ENCODE results near the gene GDA.

GDA gene

DNA sequence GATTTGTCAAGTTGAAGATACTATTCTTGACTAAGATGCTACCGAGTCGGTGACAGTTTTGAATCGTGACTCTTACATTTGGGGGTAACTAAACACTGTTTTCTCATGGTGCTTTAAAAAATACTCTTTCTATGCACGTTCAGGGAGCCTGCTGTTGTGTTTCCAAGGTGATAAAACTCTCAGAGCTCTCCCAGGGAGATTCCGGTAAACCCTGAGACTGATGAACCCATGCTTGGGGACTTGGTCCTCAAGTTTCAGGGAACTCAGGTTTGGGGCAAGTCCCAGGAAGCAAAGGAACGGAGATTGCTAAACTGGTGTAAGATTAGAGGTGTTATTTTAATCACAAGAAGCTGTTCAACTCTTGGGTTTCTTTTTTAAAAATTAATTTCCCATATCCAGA lies 1.4 kb downstream of the GDA start:
- DNase-seq (ENCODE audit: low read depth in 2 of 2), result no peak

DNA sequence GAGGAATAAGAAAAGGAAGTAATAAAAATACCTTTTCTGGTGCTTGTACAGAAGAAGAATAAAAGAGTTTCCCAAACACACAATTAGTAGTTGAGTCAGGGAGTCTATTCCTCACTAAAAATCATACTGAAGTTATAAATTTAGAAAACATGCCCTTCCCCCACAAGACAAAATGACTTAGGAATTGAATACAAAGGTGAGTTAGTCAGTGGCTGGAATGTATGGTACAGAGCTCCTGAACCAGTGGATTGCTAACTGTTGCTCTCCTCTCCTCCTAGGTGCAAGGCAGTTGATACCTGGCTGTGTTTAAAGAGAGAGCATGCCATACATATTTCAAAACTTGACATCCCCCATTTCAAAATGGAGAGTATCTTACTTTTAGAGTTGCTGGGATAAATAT lies 1.9 kb downstream of the GDA start:
- no peak for DNase-seq (ENCODE audit: low read depth in 2 of 2)

DNA sequence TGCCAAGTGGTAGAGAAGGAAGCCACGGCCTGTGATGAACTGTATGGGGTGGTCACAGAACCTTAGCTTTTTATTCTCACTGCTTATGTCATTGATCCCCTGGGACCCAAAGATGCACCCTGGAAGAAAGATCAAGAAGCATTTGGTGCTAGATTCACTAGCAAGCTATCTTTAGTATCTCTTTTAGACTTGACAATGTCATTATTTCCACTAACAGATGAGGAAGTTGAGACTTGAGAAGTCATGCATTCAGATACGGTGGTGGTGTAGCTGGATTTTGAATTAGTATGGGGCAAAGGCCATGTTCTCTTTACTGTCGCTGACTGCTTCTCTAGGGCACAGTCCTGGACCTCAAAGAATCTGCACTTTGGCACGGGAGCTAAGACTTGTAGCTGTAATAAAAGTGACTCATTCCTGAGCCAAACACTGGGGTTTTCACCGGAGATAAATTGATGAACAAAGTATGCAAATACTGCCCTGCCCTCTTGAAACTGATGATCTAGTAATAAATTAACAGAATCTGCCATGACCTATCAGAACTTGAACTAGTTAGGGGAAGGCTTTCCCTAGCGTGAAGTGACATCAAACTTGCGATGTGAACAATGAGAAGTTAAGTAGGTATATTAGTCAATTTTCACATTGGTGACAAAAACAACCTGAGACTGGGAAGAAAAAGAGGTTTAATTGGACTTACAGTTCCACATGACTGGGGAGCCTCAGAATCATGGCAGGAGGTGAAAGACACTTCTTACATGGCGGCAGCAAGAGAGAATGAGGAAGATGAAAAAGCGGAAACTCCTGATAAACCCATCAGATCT lies 5.4 kb downstream of the GDA start:
- DNase-seq (ENCODE audit: low read depth in 2 of 2), result no peak

DNA sequence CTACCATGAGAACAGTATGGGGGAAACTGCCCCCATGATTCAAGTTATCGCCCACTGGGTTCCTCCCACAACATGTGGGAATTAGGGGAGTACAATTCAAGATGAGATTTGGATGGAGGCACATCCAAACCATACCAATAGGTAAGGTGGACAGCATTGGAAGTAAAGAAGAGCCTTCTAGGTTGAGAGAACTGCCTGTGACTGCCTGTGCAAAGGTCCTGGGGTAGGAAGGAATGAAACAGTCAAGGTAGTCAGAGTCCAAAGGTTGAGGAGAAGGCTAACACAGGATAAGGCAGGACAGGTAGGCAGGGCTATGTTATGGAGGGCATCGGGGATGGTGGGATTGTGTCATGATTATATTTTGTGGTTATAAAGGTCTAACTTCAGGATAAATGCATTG lies 6.1 kb downstream of the GDA start:
- no peak for DNase-seq (ENCODE audit: low read depth in 2 of 2)

DNA sequence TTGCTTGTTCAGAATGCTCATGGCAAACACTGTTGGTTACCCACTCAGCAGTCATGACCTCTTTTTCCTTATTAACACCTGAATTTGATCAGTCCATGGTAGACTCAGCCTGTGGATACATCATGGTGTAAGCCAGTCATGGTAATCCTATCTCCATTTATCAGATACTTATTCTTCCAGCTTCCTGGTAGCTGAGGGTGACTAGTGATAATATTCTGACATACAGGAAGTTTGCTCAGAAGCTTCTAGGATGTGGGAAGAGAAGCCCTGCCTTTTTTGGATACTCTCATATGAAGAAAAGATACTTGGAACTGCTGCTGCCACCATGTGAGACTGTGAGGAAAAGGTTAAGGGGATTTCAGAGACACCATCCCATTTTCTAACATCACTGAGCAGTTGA lies 7.3 kb downstream of the GDA start:
- no peak for DNase-seq (ENCODE audit: low read depth in 2 of 2)

DNA sequence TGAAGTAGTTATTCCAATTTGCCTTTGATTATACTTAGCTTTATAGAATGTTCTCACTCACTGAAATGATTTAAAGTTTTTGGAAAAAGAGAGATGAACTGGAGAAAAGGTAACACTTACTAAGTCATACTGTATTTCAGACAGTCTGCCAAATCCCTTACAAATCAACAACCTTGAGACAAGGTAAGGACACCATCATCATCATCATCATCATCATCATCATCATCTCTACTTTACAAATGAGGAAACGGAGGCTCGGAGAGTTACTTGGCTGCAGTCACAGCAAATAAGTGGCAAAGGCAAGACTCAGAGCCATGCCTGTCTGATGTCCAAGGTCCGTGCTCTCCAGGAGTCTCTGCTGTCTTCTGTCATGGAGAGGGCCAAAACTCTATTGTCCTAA lies 9.4 kb downstream of the GDA start:
- no peak for DNase-seq (ENCODE audit: low read depth in 2 of 2)

DNA sequence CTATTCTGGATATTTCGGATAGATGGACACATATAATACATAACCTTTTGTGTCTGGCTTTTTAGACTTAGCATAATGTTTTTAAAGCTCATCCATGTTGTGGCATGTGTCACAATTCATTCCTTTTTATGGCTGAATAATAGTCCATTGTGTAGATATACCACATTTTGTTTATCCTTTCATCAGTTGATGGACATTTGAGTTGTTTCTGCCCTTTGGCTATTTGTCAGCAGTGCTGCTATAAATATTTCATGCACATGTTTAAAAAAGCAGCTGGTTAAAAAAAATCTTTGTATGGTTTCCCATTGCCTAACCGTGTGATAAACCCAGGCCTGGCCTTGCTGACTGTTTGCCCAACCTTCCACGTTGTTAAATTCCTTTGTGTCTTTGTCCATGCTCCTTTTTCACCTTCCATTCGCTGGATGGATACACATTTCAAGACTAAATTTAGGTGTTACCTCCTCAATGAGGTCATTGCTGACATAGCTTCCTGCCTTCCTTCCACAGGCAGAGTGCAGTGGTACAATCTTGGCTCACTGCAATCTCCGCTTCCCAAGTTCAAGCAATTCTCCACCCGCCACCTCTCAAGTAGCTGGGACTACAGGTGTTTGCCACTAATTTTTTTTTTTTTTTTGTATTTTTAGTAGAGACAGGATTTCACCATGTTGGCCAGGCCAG lies 11.3 kb downstream of the GDA start:
- DNase-seq (ENCODE audit: low read depth in 2 of 2), result no peak

DNA sequence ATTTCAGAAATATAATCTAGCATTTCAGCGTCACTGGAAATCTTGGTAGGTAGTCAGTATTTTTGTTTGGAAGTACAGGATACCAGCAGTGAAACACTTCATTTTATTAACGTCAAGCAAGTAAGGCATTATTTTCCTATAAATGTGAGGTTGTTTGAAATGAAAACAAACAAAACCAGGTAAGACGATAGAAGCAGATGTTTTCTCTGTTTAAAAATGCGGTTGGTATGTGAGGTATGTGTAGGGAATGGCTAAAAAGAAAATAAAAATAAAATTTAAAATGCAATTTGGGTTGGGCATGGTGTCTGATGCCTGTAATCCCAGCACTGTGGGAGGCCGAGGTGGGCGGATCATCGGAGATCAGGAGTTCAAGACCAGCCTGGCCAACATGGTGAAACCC lies 16.1 kb downstream of the GDA start:
- no peak for DNase-seq (ENCODE audit: low read depth in 2 of 2)

DNA sequence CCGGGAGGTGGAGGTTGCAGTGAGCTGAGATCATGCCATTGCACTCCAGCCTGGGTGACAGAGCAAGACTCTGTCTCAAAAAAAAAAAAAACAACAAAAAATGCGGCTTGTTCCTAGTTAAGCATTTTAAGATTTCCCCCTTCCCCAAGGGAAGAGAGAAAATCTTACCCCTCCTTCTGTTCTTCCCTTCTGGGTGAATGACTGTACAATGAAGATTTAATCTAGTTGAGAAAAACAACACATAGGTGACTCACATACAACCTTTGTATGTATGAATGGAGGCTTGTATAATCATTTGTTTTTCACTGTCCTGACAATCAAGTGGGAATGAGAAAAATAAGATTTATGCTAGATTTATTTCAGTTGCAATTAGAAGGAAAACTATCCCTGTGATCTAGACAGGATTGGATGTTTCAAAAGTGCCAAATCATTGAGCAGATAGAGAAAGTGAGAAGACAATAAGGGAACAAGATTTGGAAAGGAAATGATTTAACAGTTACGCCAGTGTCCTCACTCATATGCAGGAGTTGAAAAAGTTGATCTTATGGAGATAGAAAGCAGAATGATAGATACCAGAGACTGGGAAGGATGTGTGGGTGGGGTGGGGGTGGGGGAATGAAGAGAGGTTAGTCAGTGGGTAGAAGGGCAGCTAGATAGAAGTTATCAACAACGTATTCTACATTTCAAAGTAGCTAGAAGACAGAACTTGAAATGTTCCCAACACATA lies 16.7 kb downstream of the GDA start:
- DNase-seq (ENCODE audit: low read depth in 2 of 2), result no peak

DNA sequence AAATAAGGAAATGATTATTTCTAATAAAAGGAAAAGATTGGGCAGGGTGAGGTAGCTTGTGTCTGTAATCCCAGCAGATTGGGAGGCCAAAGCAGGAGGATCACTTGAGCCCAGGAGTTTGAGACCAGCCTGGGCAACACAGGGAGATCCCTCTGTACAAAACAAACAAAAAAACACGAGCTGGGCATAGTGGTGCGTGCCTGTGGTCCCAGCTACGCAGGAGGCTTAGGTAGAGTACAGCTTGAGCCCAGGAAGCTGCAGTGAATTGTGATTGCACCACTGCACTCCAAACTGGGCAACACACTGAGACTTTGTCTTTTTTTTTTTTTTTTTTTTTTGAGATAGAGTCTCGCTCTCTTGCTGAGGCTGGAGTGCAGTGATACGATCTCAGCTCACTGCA lies 18.8 kb downstream of the GDA start:
- DNase-seq (ENCODE audit: low read depth in 2 of 2), result no peak

DNA sequence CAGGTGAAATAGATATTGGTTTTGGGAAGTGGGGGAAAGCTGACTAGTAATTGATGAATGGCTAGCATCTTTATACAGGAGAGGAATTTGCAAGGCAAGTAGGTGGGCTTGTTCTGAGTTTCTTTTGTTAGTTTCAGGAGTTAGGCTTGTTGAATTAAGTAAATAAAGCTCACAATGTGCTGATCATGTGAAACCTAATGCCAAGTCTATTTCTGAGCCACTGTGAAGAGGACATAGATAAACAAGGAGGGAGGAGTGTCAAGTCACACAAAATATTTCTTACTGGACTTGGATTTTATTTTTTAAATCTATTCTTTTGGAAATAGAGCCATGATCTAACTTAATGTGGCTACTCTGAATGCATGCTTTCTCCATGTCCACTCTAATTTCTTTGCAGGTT lies 19.9 kb downstream of the GDA start:
- DNase-seq (ENCODE audit: low read depth in 2 of 2), result no peak

DNA sequence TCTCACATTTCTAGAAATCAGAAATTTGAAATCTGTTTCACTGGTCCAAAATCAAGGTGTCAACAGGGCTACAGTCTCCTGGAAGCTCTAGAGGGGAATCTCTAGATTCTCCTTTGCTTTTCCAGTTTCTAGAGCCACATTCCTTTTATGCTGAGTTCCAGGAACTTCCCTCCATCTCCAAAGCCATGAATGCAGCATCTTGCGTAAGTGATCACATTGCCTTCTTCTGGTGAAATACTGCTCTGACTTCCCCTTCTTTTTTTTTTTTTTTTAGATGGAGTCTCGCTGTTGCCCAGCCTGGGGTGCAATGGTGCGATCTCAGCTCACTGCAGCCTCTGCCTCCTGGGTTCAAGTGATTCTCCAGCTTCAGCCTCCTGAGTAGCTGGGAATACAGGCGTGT lies 23.8 kb downstream of the GDA start:
- DNase-seq (ENCODE audit: low read depth in 2 of 2), result no peak

DNA sequence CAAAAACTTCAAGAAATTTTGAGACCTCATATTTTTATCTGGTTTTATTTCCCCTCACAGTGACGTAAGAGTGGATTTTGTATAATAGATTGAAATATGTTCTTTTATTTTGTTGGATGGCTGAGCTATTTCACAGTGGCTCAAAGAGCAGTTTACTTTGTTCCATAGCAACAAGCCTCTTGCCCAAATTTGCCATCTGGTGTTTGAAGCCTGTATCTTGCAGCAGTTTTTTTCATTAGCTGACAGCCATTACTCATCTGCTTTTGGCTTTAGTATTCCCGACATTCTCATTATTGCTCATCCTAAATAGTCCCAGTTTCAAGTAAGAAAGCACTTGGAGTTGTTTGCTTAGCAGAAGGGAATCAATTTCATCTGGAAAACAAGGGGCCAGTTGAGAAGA lies 36.3 kb downstream of the GDA start:
- no peak for DNase-seq (ENCODE audit: low read depth in 2 of 2)

DNA sequence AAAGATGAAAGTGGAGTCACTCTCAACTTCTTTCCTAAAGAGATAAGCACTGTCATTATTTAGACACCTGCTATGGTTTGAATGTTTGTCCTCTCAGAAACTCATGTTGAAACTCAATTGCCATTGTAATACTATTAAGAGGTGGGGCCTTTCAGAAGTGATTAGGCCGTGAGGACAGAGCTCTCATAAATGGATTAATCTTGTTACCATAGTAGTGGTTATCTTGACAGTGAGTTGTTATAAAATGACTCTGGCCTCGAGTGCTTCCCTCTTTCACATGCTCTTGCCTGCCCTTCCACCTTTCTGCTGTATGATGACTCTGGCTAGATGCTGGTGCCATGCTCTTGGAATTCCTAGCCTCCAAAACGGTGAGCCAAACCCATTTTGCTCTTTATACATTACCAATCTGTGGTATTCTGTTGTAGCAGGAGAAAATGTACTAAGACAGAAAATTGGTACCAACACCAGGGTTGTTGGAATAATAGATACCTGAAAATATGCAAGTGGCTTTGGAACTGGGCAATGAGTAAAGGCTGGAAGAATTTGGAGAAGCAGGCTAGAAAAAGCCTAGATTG lies 38.0 kb downstream of the GDA start:
- no peak for DNase-seq (ENCODE audit: low read depth in 2 of 2)

DNA sequence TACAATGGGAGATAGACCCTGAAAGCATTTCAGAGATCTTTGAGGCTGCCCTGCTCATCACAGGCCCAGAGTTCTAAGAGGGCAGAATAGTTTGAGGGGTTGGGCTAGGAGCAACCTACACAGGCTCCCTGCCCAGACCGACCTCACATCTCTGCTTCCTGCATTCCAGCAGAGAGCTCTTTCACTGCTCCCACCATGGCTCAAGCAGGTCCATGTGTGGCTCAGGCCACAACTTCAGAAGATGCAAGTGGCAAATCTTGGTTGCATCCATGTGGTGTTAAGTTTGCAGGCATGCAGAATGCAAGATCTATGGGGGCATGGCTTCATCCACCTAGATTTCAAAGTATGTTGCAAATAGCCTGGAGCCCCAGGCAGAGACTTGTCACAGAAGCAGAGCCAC lies 39.0 kb downstream of the GDA start:
- no peak for DNase-seq (ENCODE audit: low read depth in 2 of 2)

DNA sequence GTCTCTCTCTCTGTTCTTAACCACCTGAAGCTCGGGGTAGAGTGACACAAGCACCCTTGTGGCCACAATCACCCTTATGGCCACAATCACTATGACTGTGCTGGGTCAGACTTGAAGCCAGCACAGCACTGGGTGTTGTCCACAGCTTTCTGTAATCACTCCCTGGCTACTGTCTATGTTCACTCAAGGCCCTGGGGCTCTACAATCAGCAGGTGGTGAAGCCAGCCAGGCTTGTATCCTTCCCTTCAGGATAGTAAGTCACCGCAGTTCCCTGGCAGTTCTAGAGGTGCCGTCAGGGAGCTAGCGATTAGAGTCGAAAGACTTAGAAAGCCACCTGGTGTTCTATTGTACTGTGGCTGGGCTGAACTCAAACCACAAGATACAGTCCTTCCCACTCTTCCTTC lies 44.2 kb downstream of the GDA start:
- no peak for DNase-seq (ENCODE audit: low read depth in 2 of 2)

DNA sequence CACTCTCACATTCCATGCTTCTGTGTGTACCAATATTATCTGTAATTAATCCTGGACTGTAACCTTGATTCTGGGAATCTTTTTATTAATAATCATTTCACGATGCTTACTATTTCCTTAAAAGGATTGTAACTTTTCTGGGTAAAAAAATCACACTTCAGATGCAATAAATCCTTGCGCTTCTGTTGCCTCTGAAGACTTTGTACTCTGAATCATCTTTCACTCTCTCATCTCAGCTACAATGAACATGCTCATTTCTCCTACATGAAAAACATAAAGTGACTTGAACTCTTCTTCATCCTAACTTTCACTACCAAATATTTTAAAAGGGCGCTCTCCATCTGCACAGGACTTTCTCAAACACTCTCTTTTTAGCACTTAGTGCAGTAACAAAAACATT lies 50.0 kb downstream of the GDA start:
- DNase-seq (ENCODE audit: low read depth in 2 of 2), result no peak

DNA sequence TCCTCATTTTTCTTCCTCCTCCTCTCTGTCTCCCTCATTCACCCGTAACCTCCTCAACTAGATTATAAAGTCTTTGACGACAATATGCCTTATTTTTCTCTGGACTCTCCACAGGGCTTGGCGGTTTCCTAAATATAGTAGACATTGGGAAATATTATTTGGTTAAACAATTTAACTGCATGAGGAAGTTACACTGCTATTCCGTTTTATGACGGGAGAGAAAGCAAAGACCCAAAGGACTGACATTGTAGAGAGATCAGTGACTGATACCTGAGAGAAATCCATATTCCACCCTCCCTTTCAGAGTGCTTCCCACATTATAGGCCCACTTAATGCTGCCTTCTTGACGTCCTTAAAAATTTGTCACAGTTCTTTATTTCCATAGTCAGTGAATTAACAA lies 51.2 kb downstream of the GDA start:
- no peak for DNase-seq (ENCODE audit: low read depth in 2 of 2)

DNA sequence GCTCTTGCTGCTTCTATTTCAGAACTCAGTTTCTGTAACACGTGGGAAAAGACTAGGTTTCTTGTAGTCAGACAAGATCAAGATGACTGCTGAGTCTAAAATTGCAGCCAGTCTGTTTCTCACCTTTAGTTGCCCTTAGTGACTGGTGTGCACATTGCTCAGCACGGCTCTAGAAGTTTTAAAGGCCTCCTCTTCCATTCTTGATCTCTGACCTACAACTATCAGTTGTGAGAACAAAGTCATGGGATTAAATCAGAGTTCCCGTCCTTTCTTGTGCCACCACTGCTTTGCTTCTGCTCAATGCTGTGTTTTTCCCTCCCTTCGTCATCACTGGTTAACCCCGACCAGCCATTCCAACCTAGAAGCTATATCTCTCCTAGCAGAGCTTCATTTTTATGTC lies 52.8 kb downstream of the GDA start:
- no peak for DNase-seq (ENCODE audit: low read depth in 2 of 2)

DNA sequence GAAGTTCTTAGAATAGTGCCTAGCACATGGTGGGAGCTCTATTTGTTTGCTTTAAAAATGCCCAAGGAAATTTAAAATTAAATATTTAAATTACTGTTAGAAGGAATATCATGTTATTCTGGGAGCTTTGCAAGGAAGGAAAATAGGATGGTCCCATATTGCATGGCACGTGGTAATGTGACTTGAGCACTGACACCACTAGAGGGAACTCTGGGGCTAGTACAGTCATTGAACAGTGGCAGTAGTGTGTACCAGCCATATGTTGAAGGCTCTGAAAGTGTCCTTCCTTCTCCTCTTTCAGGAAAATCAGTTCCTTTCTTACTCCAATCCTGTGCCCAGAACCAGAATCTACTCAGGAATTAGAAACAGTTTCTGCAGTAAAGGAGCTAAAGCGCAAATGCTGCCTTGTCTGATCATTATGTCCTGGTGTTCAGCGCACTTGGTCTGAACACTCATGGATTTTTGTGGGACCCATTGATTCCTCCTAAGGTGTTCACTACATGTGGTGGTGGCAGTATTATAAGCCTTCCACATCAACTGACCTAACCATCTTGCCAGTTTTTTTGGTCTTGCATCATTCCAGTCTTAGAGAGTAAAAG lies 54.1 kb downstream of the GDA start:
- no peak for DNase-seq (ENCODE audit: low read depth in 2 of 2)

DNA sequence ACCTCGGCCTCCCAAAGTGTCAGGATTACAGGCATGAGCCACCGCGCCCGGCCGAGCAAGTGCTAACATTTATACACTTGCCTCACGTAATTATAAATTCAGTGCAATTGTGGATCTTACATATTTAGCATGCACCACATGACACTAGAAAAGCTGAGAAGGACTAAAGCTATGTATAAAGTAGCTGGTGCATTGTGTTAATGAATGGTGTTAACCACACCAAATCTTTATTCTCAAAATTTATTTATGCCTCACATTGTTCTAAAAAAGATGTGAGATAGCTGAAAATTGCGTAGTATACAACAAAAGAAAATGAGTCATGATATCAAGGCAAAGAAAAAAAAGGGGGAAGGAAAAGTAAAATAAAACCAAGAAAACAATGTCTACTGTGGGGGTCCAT lies 54.8 kb downstream of the GDA start:
- DNase-seq (ENCODE audit: low read depth in 2 of 2), result no peak

DNA sequence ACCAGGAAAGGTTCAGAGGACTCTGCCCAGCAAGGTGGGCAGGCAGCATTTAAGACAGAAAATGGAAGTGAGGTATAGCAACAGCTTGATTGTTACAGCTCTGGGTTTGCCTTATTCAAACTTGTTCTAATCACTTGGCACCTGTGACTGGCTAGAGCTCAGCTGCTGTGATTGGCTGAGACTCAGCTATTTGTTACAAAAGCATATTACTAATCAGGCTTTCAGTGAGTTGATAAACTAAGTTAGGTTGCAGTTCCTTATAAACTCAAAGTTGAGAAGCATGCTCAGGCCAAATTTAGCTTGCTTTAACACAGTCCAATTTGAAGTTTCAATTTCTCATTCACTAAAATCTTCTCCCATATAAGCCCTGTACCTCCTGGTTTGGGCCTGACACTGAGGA lies 56.3 kb downstream of the GDA start:
- no peak for DNase-seq (ENCODE audit: low read depth in 2 of 2)
